ENCODE results near the gene ZFYVE27. TPM values are rescaled to one million over a fixed set of nuclear protein-coding genes. Genes with fewer than 3 reads are reported as not detected.

The ZFYVE27 gene
- total RNA-seq, 2 experiments from 2014 or later = 24.0 to 33.0 TPM

DNA sequence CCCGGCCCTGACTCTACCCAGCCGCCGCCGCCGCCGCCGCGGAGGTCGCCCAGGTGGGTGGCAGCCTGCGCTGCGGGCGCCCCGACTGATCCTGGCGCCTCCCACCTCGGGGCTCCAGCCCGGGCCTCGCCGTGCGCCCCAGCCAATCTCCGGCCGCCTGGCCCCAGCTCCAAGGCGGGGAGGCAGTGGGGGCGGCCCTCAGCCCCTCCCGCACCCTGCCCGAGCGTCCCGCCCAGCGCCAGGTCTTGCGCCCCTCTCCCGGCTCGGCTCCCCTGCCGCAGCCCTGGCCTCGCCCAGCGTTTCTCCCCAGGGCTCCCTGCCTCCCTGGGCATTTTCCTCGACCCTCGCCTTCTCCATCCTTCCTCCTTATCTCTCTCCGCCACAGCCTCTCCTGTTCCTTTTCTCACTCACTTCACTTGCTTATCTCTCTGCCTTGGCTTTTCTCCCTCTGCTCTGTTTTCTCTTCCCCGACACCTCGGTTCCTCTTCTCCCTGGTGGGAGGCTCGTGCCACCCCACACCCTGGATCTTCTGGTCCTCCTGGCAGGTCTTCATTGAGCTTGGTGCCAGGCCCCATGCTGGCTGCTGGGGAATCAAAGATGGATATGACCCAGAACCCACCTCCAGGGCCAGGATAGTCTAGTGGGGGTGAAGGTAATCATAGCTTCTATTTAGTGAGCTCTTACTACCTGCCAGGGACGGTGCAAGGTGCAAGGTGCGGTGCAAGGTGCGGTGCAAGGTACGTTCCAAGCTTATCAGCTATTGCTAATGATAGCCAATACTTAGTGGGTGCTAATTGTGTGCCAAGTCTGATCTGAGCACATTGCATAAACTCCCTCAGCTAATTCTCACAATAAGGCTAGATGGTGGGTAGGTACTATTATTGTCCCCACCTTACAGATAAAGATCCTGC is 35.2 kb downstream of the ZFYVE27 start, which contains the start of gene SFRP5:
SFRP5 (minus strand) TSS at position 87 of the 911 bp plus-strand sequence. CDS start 166 bp downstream, outside the sequence.
- Histone ChIP-seq H3K27ac (ENCODE audit: low read depth, low read length, poor library complexity, severe bottlenecking) (no peak within 1 kb of the TSS), H3K4me2 (ENCODE audit: low read length) (no peak within 1 kb of the TSS), H3K4me1 (ENCODE audit: insufficient read depth, low read length, poor library complexity, severe bottlenecking) (no peaks in the 10 kb centered on the region), H3K9me3 (ENCODE audit: low read length) (no peaks in the 10 kb centered on the region), H3K79me2 (ENCODE audit: insufficient read depth, low read depth, low read length) (no peaks in the 10 kb centered on the region), H2AFZ (ENCODE audit: low read length) (no peak within 1 kb of the TSS), H4K20me1 (ENCODE audit: insufficient read depth, low read length) (no peaks in the 10 kb centered on the region), H3K36me3 (ENCODE audit: insufficient read depth, low read length) (no peaks in the 10 kb centered on the region), H3K4me3 (ENCODE audit: low read depth, low read length, poor library complexity, severe bottlenecking) (no peak within 1 kb of the TSS), H3K9me2 (ENCODE audit: insufficient read depth, low read length) (no peaks in the 10 kb centered on the region)
- intact Hi-C loops (cut with micrococcal nuclease; ENCODE audit: unreplicated experiment) = no loop called here
- TF ChIP-seq, protein P1, sequence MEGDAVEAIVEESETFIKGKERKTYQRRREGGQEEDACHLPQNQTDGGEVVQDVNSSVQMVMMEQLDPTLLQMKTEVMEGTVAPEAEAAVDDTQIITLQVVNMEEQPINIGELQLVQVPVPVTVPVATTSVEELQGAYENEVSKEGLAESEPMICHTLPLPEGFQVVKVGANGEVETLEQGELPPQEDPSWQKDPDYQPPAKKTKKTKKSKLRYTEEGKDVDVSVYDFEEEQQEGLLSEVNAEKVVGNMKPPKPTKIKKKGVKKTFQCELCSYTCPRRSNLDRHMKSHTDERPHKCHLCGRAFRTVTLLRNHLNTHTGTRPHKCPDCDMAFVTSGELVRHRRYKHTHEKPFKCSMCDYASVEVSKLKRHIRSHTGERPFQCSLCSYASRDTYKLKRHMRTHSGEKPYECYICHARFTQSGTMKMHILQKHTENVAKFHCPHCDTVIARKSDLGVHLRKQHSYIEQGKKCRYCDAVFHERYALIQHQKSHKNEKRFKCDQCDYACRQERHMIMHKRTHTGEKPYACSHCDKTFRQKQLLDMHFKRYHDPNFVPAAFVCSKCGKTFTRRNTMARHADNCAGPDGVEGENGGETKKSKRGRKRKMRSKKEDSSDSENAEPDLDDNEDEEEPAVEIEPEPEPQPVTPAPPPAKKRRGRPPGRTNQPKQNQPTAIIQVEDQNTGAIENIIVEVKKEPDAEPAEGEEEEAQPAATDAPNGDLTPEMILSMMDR (conservative IDR thresholded peaks at IDR 0.05; ENCODE audit: low read length) = no peak
- no peak for TF ChIP-seq EZH2phosphoT487 (IDR thresholded peaks at IDR 0.05; ENCODE audit: borderline replicate concordance, low read depth, low read length)
- ChIA-PET CTCF (ENCODE audit: unreplicated experiment) (no interaction called here), POLR2A (interaction anchor here (0.6 kb wide), 2 partner anchors 20 to 719 kb away, joined by 3 to 4 read pairs; no protein-coding TSS in a partner anchor)
- BruUV-seq (replicated peaks) = no TSS peak
- DNase-seq (ENCODE audit: low spot score) = no peak

DNA sequence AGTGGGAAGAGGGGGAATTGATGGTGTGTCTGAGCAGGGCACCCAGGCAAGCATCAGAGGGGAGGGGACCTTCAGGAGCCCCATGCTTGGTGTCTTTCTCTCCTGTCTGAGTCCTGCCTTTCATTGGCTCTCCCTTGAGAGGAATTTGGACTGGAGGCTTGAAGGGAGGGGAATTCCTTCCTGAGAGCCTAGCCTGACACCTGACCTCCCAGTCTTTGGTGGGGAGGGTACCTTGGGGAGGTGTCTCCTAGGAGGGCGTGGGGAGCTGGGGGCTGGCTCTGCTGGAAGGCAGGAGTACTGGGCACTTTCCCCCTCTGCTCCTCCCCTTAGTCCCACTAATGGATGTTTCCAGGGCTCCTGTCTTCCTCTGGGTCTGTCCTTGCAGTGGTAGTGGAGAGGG is 36.2 kb downstream of the ZFYVE27 start:
- Histone ChIP-seq H3K27ac (ENCODE audit: low read depth, low read length, poor library complexity, severe bottlenecking) (no peak overlapping the region), H3K4me3 (ENCODE audit: low read depth, low read length, poor library complexity, severe bottlenecking) (no peak overlapping the region), H4K20me1 (ENCODE audit: insufficient read depth, low read length) (no peaks in the 10 kb centered on the region), H3K9me2 (ENCODE audit: insufficient read depth, low read length) (no peaks in the 10 kb centered on the region), H3K4me1 (ENCODE audit: insufficient read depth, low read length, poor library complexity, severe bottlenecking) (no peaks in the 10 kb centered on the region), H3K9me3 (ENCODE audit: low read length) (no peaks in the 10 kb centered on the region), H2AFZ (ENCODE audit: low read length) (no peak overlapping the region), H3K36me3 (ENCODE audit: insufficient read depth, low read length) (no peaks in the 10 kb centered on the region), H3K4me2 (ENCODE audit: low read length) (no peak overlapping the region), H3K79me2 (ENCODE audit: insufficient read depth, low read depth, low read length) (no peaks in the 10 kb centered on the region)
- ChIA-PET CTCF (ENCODE audit: unreplicated experiment) (no interaction called here), POLR2A (no interaction called here)
- intact Hi-C loops (cut with micrococcal nuclease; ENCODE audit: unreplicated experiment) = no loop called here
- TF ChIP-seq, protein P1 (conservative IDR thresholded peaks at IDR 0.05; ENCODE audit: low read length) = no peak
- TF ChIP-seq EZH2phosphoT487 (IDR thresholded peaks at IDR 0.05; ENCODE audit: borderline replicate concordance, low read depth, low read length) = no peak
- DNase-seq (ENCODE audit: low spot score) = no peak
- BruUV-seq (replicated peaks) = no TSS peak

Measured in OCI-LY7 (cell line).